Neural progenitor cell (in vitro differentiated cells): Measurements from ENCODE around the gene CTSH. TPM values are rescaled to one million over a fixed set of nuclear protein-coding genes. Genes with fewer than 3 reads are reported as not detected.

Source experiments
- DNase-seq: peaks from one replicate; pipeline ENCODE4 v3.0.0-alpha.2; 2016; ENCODE audit warnings: low spot score
- H2AFZ ChIP-seq: fragments of 200-600 bp; sonication (generic); replicated peaks from 2 replicates; pipeline ENCODE4 v1.6.1; 2016; ENCODE audit warnings: antibody characterized with exemption
- H3F3A ChIP-seq: fragments of 200-600 bp; sonication (generic); 2 replicates; pipeline ENCODE4 v1.6.1; 2016; ENCODE audit warnings: antibody characterized with exemption, low read depth
- H3K27ac ChIP-seq: fragments of 200-600 bp; sonication (generic); 2 replicates; pipeline ENCODE4 v1.5.1; 2016; ENCODE audit warnings: mild to moderate bottlenecking
- H3K27me3 ChIP-seq: fragments of 200-600 bp; sonication (generic); 2 replicates; pipeline ENCODE4 v1.6.1; 2016; ENCODE audit warnings: mild to moderate bottlenecking, moderate library complexity
- H3K36me3 ChIP-seq: fragments of 200-600 bp; sonication (generic); 2 replicates; pipeline ENCODE4 v1.5.1; 2016
- H3K4me1 ChIP-seq: fragments of 200-600 bp; sonication (generic); 2 replicates; pipeline ENCODE4 v1.6.1; 2016; ENCODE audit warnings: mixed run types
- H3K4me2 ChIP-seq: fragments of 200-600 bp; sonication (generic); 2 replicates; pipeline ENCODE4 v1.6.1; 2016
- H3K4me3 ChIP-seq: fragments of 200-600 bp; sonication (generic); 2 replicates; pipeline ENCODE4 v1.5.1; 2016
- H3K79me2 ChIP-seq: fragments of 200-600 bp; sonication (generic); 2 replicates; pipeline ENCODE4 v1.6.1; 2016; ENCODE audit warnings: low read depth
- H3K9ac ChIP-seq: fragments of 200-600 bp; sonication (generic); 2 replicates; pipeline ENCODE4 v1.6.1; 2016
- H3K9me3 ChIP-seq: fragments of 200-600 bp; sonication (generic); 2 replicates; pipeline ENCODE4 v1.5.1; 2016; ENCODE audit warnings: low read depth
- H4K20me1 ChIP-seq: fragments of 200-600 bp; sonication (generic); 2 replicates; pipeline ENCODE4 v1.6.1; 2016; ENCODE audit warnings: low read depth
- H3K27ac Mint-ChIP-seq: 3 replicates; pipeline ENCODE4 v1.8.0; 2021; ENCODE audit warnings: mixed read lengths
- H3K27me3 Mint-ChIP-seq: 2 replicates; pipeline ENCODE4 v1.8.0; 2022; ENCODE audit warnings: low read depth, mild to moderate bottlenecking, inconsistent platforms, moderate library complexity, mixed read lengths; ENCODE audit not compliant: insufficient read depth
- H3K36me3 Mint-ChIP-seq: 3 replicates; pipeline ENCODE4 v1.8.0; 2021; ENCODE audit warnings: mixed read lengths
- H3K4me1 Mint-ChIP-seq: 3 replicates; pipeline ENCODE4 v1.8.0; 2021; ENCODE audit warnings: mixed read lengths
- H3K4me3 Mint-ChIP-seq: 3 replicates; pipeline ENCODE4 v1.8.0; 2021; ENCODE audit warnings: mild to moderate bottlenecking, moderate library complexity, mixed read lengths
- H3K9me3 Mint-ChIP-seq: 3 replicates; pipeline ENCODE4 v1.8.0; 2020; ENCODE audit warnings: mixed read lengths
- EZH2 ChIP-seq: fragments of 200-600 bp; sonication (generic); IDR thresholded peaks from 2 replicates; pipeline ENCODE4 v1.6.1; 2017; ENCODE audit warnings: antibody characterized with exemption, mild to moderate bottlenecking, moderate library complexity
- EZH2phosphoT487 ChIP-seq: fragments of 200-600 bp; sonication (generic); IDR thresholded peaks from 2 replicates; pipeline ENCODE4 v1.6.1; 2017; ENCODE audit warnings: antibody characterized with exemption
- total RNA-seq: library from RNA; depleted of rRNA; stranded (reverse); fragments of >200 nt; gene quantifications from 2 replicates; pipeline ENCODE4 v1.2.3, GENCODE V29; 2015; ENCODE audit warnings: low replicate concordance
- TF ChIP-seq, protein P1 (sequence below): fragments of 200-600 bp; sonication (generic); IDR thresholded peaks from 2 replicates; pipeline ENCODE4 v1.5.1; 2017; ENCODE audit warnings: antibody characterized with exemption, mild to moderate bottlenecking

CTSH gene
- total RNA-seq, 1 donor from 2014 or later: 3.5 TPM

DNA sequence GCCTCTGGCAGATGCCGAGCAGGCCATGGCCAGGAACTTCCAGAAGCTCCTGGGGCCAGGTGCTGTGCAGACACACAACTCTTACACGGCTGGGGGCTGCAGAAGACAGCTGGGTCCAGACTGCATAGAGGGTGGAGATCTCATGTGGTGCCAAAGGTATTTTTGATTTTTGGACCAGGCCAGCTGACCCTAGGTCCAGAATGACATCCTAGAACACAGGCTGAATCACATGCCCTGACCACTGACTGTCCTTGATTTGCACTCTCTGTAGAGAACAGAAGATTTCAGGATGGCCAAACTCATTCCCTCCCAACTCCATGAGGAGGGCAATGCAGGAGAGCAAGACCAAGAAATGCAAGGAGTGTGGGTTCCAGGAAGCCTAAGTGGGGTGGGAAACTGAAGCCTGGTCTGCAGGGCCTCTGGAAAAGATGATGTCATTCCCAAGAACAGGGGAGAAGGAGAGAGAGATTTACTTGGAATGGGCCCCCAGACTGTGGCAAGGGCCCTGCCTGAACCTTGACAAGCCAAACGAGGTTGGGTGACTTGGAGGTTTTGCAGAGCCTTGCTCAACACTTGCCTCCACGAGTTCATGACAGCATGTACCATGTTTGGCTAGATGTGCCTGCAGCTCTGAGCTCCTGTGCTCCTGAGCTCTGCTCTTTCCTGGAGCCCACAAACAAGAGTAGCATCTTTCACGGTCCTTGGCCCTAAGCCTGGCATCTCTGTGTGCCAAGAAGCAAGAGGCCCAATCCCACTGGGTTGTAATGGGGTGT is 38.5 kb upstream of the CTSH start:
- H4K20me1 ChIP-seq: no peaks in the 10 kb centered on the region
- H3K4me3 ChIP-seq: no peak overlapping the region
- Mint-ChIP-seq H3K36me3 (no peaks in the 10 kb centered on the region), H3K9me3 (no peaks in the 10 kb centered on the region), H3K4me1 (peaks cover 5% of the 10 kb centered on the region), H3K27me3 (peaks cover 14% of the 10 kb centered on the region), H3K4me3 (no peak overlapping the region), H3K27ac (no peak overlapping the region)
- no peaks in the 10 kb centered on the region for H3K79me2 ChIP-seq
- no peaks in the 10 kb centered on the region for H3K36me3 ChIP-seq
- no peak overlapping the region for H3K9ac ChIP-seq
- no peak for DNase-seq
- no peak overlapping the region for H2AFZ ChIP-seq
- H3F3A ChIP-seq: no peaks in the 10 kb centered on the region
- no peak overlapping the region for H3K4me2 ChIP-seq
- no peak overlapping the region for H3K27ac ChIP-seq
- no peaks in the 10 kb centered on the region for H3K4me1 ChIP-seq
- no peaks in the 10 kb centered on the region for H3K9me3 ChIP-seq
- no peaks in the 10 kb centered on the region for H3K27me3 ChIP-seq
- TF ChIP-seq, protein P1, sequence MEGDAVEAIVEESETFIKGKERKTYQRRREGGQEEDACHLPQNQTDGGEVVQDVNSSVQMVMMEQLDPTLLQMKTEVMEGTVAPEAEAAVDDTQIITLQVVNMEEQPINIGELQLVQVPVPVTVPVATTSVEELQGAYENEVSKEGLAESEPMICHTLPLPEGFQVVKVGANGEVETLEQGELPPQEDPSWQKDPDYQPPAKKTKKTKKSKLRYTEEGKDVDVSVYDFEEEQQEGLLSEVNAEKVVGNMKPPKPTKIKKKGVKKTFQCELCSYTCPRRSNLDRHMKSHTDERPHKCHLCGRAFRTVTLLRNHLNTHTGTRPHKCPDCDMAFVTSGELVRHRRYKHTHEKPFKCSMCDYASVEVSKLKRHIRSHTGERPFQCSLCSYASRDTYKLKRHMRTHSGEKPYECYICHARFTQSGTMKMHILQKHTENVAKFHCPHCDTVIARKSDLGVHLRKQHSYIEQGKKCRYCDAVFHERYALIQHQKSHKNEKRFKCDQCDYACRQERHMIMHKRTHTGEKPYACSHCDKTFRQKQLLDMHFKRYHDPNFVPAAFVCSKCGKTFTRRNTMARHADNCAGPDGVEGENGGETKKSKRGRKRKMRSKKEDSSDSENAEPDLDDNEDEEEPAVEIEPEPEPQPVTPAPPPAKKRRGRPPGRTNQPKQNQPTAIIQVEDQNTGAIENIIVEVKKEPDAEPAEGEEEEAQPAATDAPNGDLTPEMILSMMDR: no peak
- no peak for TF ChIP-seq EZH2phosphoT487
- no peak for TF ChIP-seq EZH2

- H3K9me3 Mint-ChIP-seq: no peaks in the 10 kb centered on the region
- H3K27ac ChIP-seq: no peak overlapping the region
- H3K27me3 Mint-ChIP-seq: peaks cover 11% of the 10 kb centered on the region
- no peak overlapping the region for H2AFZ ChIP-seq
- no peaks in the 10 kb centered on the region for H3K4me1 ChIP-seq
- H3K27ac Mint-ChIP-seq: no peak overlapping the region
- no peak overlapping the region for H3K4me3 ChIP-seq
- no peaks in the 10 kb centered on the region for H3K9me3 ChIP-seq
- H3F3A ChIP-seq: no peaks in the 10 kb centered on the region
- H3K4me1 Mint-ChIP-seq: peaks cover 8% of the 10 kb centered on the region
- H3K27me3 ChIP-seq: no peaks in the 10 kb centered on the region
- no peaks in the 10 kb centered on the region for H3K79me2 ChIP-seq
- no peak for DNase-seq
- H4K20me1 ChIP-seq: no peaks in the 10 kb centered on the region
- H3K36me3 ChIP-seq: no peaks in the 10 kb centered on the region
- no peak overlapping the region for H3K4me2 ChIP-seq
- no peaks in the 10 kb centered on the region for H3K36me3 Mint-ChIP-seq
- TF ChIP-seq EZH2 (no peak), EZH2phosphoT487 (no peak)
- TF ChIP-seq, protein P1: no peak
- H3K4me3 Mint-ChIP-seq: no peak overlapping the region
- no peak overlapping the region for H3K9ac ChIP-seq
Observed at GRCh38 chr15:78982736-78983135, 37.9 kb upstream of the CTSH start.

GRCh38 chr15:78981532-78982313 is 36.9 kb upstream of the CTSH start:
- Mint-ChIP-seq H3K27ac (no peak overlapping the region), H3K4me1 (peaks cover 11% of the 10 kb centered on the region), H3K27me3 (peaks cover 12% of the 10 kb centered on the region), H3K36me3 (no peaks in the 10 kb centered on the region), H3K4me3 (no peak overlapping the region), H3K9me3 (no peaks in the 10 kb centered on the region)
- H3K9me3 ChIP-seq: no peaks in the 10 kb centered on the region
- no peak overlapping the region for H3K27ac ChIP-seq
- no peaks in the 10 kb centered on the region for H3F3A ChIP-seq
- H3K4me2 ChIP-seq: no peak overlapping the region
- no peaks in the 10 kb centered on the region for H3K4me1 ChIP-seq
- no peaks in the 10 kb centered on the region for H4K20me1 ChIP-seq
- no peak for DNase-seq
- H3K9ac ChIP-seq: no peak overlapping the region
- no peaks in the 10 kb centered on the region for H3K27me3 ChIP-seq
- H2AFZ ChIP-seq: no peak overlapping the region
- TF ChIP-seq EZH2phosphoT487 (no peak), EZH2 (no peak)
- TF ChIP-seq, protein P1: no peak
- H3K4me3 ChIP-seq: no peak overlapping the region
- H3K79me2 ChIP-seq: no peaks in the 10 kb centered on the region
- H3K36me3 ChIP-seq: no peaks in the 10 kb centered on the region
